Karpas-422 (cell line): ENCODE results near the gene MTERF4. TPM values are rescaled to one million over a fixed set of nuclear protein-coding genes. Genes with fewer than 3 reads are reported as not detected.

Experiments used
- DNase-seq: peaks from one replicate; pipeline ENCODE4 v3.0.0-alpha.2; 2015
- H2AFZ ChIP-seq: fragments of 200-600 bp; sonication (generic); 2 replicates; pipeline ENCODE4 v1.6.1; 2014; ENCODE audit warnings: antibody characterized with exemption, low read length, mixed read lengths
- H3K27ac ChIP-seq: fragments of 200-600 bp; sonication (generic); 2 replicates; pipeline ENCODE4 v1.5.1; 2014; ENCODE audit warnings: mild to moderate bottlenecking, low read length, moderate library complexity
- H3K27me3 ChIP-seq: fragments of 200-600 bp; sonication (generic); 2 replicates; pipeline ENCODE4 v1.6.1; 2014; ENCODE audit warnings: low read length, mixed read lengths
- H3K36me3 ChIP-seq: fragments of 200-600 bp; sonication (generic); 2 replicates; pipeline ENCODE4 v1.6.1; 2014; ENCODE audit warnings: low read length, mixed read lengths; ENCODE audit not compliant: insufficient read depth
- H3K4me1 ChIP-seq: fragments of 200-600 bp; sonication (generic); 2 replicates; pipeline ENCODE4 v1.6.1; 2014; ENCODE audit warnings: mild to moderate bottlenecking, low read length, mixed read lengths
- H3K4me2 ChIP-seq: fragments of 200-600 bp; sonication (generic); 2 replicates; pipeline ENCODE4 v1.6.1; 2014; ENCODE audit warnings: low read length, low read depth, mild to moderate bottlenecking; ENCODE audit not compliant: poor library complexity, severe bottlenecking
- H3K4me3 ChIP-seq: fragments of 200-600 bp; sonication (generic); 2 replicates; pipeline ENCODE4 v1.5.1; 2014; ENCODE audit warnings: mild to moderate bottlenecking, antibody characterized with exemption, low read length, mixed read lengths
- H3K79me2 ChIP-seq: fragments of 200-600 bp; sonication (generic); 2 replicates; pipeline ENCODE4 v1.6.1; 2014; ENCODE audit warnings: mild to moderate bottlenecking, low read length, mixed read lengths
- H3K9ac ChIP-seq: fragments of 200-600 bp; sonication (generic); 2 replicates; pipeline ENCODE4 v1.6.0; 2014; ENCODE audit warnings: low read length
- H3K9me2 ChIP-seq: fragments of 200-600 bp; sonication (generic), shearing (Covaris generic); replicated peaks from 2 replicates; pipeline ENCODE4 v1.6.0; 2014; ENCODE audit warnings: mild to moderate bottlenecking, low read length, moderate library complexity; ENCODE audit not compliant: insufficient read depth
- H3K9me3 ChIP-seq: fragments of 300-700, 200-600 bp; sonication (generic); 2 replicates; pipeline ENCODE4 v1.6.1; 2014; ENCODE audit warnings: low read length, mixed read lengths
- H4K20me1 ChIP-seq: fragments of 200-600 bp; sonication (generic); 2 replicates; pipeline ENCODE4 v1.6.1; 2014; ENCODE audit warnings: mild to moderate bottlenecking, antibody characterized with exemption, low read length, low read depth; ENCODE audit not compliant: insufficient read depth
- total RNA-seq: library from RNA; depleted of rRNA; stranded (reverse); fragments of >200 nt; shearing (Covaris generic); gene quantifications from 2 replicates; pipeline ENCODE4 v1.2.3, GENCODE V29; 2014; ENCODE audit warnings: low replicate concordance

Gene MTERF4
- total RNA-seq, 1 experiment from 2014 or later = 49.5 TPM

- H3K79me2 ChIP-seq = peaks cover 6% of the 10 kb centered on the region
- peak; percentile 45 for DNase-seq
- no peak overlapping the region for H2AFZ ChIP-seq
- no peak overlapping the region for H3K27ac ChIP-seq
- H3K4me2 ChIP-seq = no peak overlapping the region
- H3K4me3 ChIP-seq = no peak overlapping the region
- H3K4me1 ChIP-seq = no peaks in the 10 kb centered on the region
- H3K9ac ChIP-seq = no peak overlapping the region
- no peaks in the 10 kb centered on the region for H3K9me2 ChIP-seq
- peaks cover 24% of the 10 kb centered on the region for H3K36me3 ChIP-seq
- no peaks in the 10 kb centered on the region for H3K27me3 ChIP-seq
- H4K20me1 ChIP-seq = no peaks in the 10 kb centered on the region
- no peaks in the 10 kb centered on the region for H3K9me3 ChIP-seq
Observed at GRCh38 chr2:241120440-241120839, 18.4 kb upstream of the MTERF4 start.

DNA sequence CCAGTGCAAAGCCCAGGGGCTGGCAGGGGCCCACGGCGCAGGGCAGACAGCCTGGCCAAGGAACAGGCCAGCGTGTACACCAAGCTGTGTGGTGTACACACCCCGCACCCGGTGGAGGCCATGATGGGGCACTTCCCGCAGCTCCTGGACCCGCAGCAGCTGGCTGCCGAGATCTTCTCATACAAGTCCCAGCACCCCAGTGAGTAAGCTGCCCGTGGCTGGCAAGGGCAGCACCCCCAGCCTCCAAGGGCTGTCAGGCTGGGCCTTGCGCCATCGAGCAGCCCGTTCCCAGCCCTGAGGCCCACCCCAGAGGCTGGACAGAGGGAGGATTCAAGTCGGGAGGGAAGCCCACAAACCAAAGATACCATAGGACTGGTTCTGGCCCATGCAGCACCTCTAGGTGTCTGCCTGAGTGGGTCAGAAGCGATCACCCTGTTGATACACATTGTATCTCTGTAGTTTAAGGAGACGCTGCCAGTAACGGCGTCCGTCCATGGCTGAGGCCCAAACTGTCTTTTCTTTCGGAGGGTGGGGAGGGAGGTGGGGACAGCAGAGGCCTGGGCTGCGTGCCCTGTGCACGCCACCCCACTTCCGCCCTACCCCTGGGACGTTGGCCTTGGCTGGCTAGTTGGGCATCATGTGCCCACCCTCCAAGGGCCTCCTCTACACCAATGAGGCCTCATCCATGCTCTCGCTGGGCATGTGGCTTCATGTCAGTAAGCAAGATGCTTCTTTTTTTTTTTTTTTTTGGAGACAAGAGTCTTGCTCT lies 16.8 kb upstream of the MTERF4 start:
- no peak overlapping the region for H3K9ac ChIP-seq
- no peak overlapping the region for H3K27ac ChIP-seq
- H3K9me3 ChIP-seq = no peaks in the 10 kb centered on the region
- no peak for DNase-seq
- H3K4me2 ChIP-seq = no peak overlapping the region
- no peaks in the 10 kb centered on the region for H4K20me1 ChIP-seq
- H3K79me2 ChIP-seq = peaks cover 6% of the 10 kb centered on the region; the same call in 1 of the 2 replicates
- H3K4me1 ChIP-seq = no peaks in the 10 kb centered on the region
- no peaks in the 10 kb centered on the region for H3K27me3 ChIP-seq
- H3K4me3 ChIP-seq = no peak overlapping the region
- no peaks in the 10 kb centered on the region for H3K9me2 ChIP-seq
- H2AFZ ChIP-seq = no peak overlapping the region
- H3K36me3 ChIP-seq = peaks cover 27% of the 10 kb centered on the region

- Histone ChIP-seq H3K9me3 (no peaks in the 10 kb centered on the region), H3K4me3 (no peak overlapping the region), H4K20me1 (no peaks in the 10 kb centered on the region), H3K9me2 (no peaks in the 10 kb centered on the region), H3K79me2 (peaks cover 6% of the 10 kb centered on the region; the same call in 1 of the 2 replicates), H3K27ac (no peak overlapping the region), H3K36me3 (peaks cover 23% of the 10 kb centered on the region), H3K9ac (no peak overlapping the region), H3K4me1 (peaks cover 3% of the 10 kb centered on the region; the same call in 1 of the 2 replicates), H2AFZ (no peak overlapping the region), H3K27me3 (no peaks in the 10 kb centered on the region), H3K4me2 (no peak overlapping the region)
- no peak for DNase-seq
Observed at GRCh38 chr2:241116606-241117560, 14.8 kb upstream of the MTERF4 start.

- no peak overlapping the region for H2AFZ ChIP-seq
- H3K4me3 ChIP-seq = no peak overlapping the region
- H3K27ac ChIP-seq = no peak overlapping the region
- peaks cover 8% of the 10 kb centered on the region; the same call in 1 of the 2 replicates for H3K36me3 ChIP-seq
- H3K27me3 ChIP-seq = no peaks in the 10 kb centered on the region
- no peaks in the 10 kb centered on the region for H3K9me3 ChIP-seq
- H3K9ac ChIP-seq = no peak overlapping the region
- H3K9me2 ChIP-seq = no peaks in the 10 kb centered on the region
- no peak overlapping the region for H3K4me2 ChIP-seq
- peaks cover 18% of the 10 kb centered on the region for H3K4me1 ChIP-seq
- H3K79me2 ChIP-seq = no peaks in the 10 kb centered on the region
- no peaks in the 10 kb centered on the region for H4K20me1 ChIP-seq
- DNase-seq = no peak
Observed at GRCh38 chr2:241115361-241115760, 13.3 kb upstream of the MTERF4 start.

DNA sequence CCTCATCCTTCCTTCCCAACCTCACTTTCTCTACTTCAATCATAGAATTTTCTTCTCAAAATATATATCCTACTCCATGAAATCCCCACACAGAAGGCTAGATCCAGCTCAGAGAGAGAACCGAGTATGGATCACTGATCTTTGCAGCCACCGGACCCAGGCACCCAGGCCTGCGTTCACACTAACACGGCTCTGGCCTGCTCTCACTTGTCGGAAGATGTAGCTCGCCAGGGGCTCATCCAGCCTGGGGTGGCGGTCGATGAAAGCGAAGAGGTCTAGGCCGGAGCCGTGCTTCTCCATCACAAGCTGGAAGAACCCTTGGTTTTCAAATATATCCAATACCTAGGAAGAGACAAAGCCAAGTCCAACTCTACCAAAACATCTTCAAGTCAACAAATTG lies 12.7 kb upstream of the MTERF4 start:
- no peaks in the 10 kb centered on the region for H4K20me1 ChIP-seq
- H3K9me3 ChIP-seq = no peaks in the 10 kb centered on the region
- H3K27me3 ChIP-seq = no peaks in the 10 kb centered on the region
- H3K4me2 ChIP-seq = no peak overlapping the region
- no peak overlapping the region for H3K4me3 ChIP-seq
- no peak overlapping the region for H3K27ac ChIP-seq
- H3K79me2 ChIP-seq = no peaks in the 10 kb centered on the region
- peaks cover 8% of the 10 kb centered on the region; the same call in 1 of the 2 replicates for H3K36me3 ChIP-seq
- H3K4me1 ChIP-seq = peaks cover 24% of the 10 kb centered on the region
- no peak for DNase-seq
- H3K9ac ChIP-seq = no peak overlapping the region
- H3K9me2 ChIP-seq = no peaks in the 10 kb centered on the region
- no peak overlapping the region for H2AFZ ChIP-seq

- H3K4me3 ChIP-seq = no peak overlapping the region
- peaks cover 27% of the 10 kb centered on the region for H3K4me1 ChIP-seq
- no peak overlapping the region for H2AFZ ChIP-seq
Observed at GRCh38 chr2:241112592-241112991, 10.5 kb upstream of the MTERF4 start.

GRCh38 chr2:241112046-241112445 lies 10.0 kb upstream of the MTERF4 start:
- Histone ChIP-seq H3K9me2 (no peaks in the 10 kb centered on the region), H3K4me3 (no peak overlapping the region), H3K9me3 (no peaks in the 10 kb centered on the region), H3K4me1 (peaks cover 27% of the 10 kb centered on the region), H3K27me3 (no peaks in the 10 kb centered on the region), H3K9ac (no peak overlapping the region), H3K36me3 (peaks cover 8% of the 10 kb centered on the region; the same call in 1 of the 2 replicates), H2AFZ (no peak overlapping the region), H3K4me2 (no peak overlapping the region), H4K20me1 (no peaks in the 10 kb centered on the region), H3K79me2 (no peaks in the 10 kb centered on the region), H3K27ac (peak overlapping the region; percentile 82; the same call in 1 of the 2 replicates)
- no peak for DNase-seq

More at GRCh38 chr2:241112592-241112991, 10.5 kb upstream of the MTERF4 start:
- no peaks in the 10 kb centered on the region for H3K9me2 ChIP-seq
- H3K4me2 ChIP-seq = no peak overlapping the region
- H3K27ac ChIP-seq = no peak overlapping the region
- no peaks in the 10 kb centered on the region for H3K9me3 ChIP-seq
- no peaks in the 10 kb centered on the region for H3K79me2 ChIP-seq
- no peak overlapping the region for H3K9ac ChIP-seq
- H4K20me1 ChIP-seq = no peaks in the 10 kb centered on the region
- no peaks in the 10 kb centered on the region for H3K27me3 ChIP-seq
- peaks cover 8% of the 10 kb centered on the region; the same call in 1 of the 2 replicates for H3K36me3 ChIP-seq
- no peak for DNase-seq

DNA sequence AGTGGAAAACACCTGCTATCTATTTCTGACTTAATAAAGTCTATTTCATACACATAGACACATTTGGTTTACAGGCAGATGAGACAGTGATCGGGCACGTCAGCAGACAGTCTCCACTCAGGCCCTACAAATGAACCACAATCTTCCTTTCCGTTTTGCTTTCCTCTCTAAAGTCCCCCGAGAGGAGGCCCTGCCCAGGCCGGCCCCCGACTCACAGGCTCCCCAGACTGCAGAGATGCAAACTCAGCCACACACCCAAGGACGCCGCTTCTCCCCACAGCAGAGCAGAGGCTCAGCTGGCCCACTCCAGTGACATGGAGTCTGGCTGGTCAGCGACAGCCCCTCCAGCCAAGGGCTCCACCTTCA lies 9.3 kb upstream of the MTERF4 start:
- H3K9ac ChIP-seq = peak overlapping the region; percentile 64
- no peaks in the 10 kb centered on the region for H3K27me3 ChIP-seq
- peak overlapping the region; percentile 31; the same call in 1 of the 2 replicates for H2AFZ ChIP-seq
- no peaks in the 10 kb centered on the region for H4K20me1 ChIP-seq
- H3K4me3 ChIP-seq = peak overlapping the region; percentile 27; the same call in 1 of the 2 replicates
- no peak for DNase-seq
- peak overlapping the region; percentile 82 for H3K27ac ChIP-seq
- H3K9me2 ChIP-seq = no peaks in the 10 kb centered on the region
- no peaks in the 10 kb centered on the region for H3K9me3 ChIP-seq
- peaks cover 27% of the 10 kb centered on the region for H3K4me1 ChIP-seq
- H3K4me2 ChIP-seq = peak overlapping the region; percentile 54
- H3K36me3 ChIP-seq = peaks cover 7% of the 10 kb centered on the region; the same call in 1 of the 2 replicates
- no peaks in the 10 kb centered on the region for H3K79me2 ChIP-seq
